Measurements from ENCODE around the gene SLITRK5. TPM values are rescaled to one million over a fixed set of nuclear protein-coding genes. Genes with fewer than 3 reads are reported as not detected.

SLITRK5 gene, protein sequence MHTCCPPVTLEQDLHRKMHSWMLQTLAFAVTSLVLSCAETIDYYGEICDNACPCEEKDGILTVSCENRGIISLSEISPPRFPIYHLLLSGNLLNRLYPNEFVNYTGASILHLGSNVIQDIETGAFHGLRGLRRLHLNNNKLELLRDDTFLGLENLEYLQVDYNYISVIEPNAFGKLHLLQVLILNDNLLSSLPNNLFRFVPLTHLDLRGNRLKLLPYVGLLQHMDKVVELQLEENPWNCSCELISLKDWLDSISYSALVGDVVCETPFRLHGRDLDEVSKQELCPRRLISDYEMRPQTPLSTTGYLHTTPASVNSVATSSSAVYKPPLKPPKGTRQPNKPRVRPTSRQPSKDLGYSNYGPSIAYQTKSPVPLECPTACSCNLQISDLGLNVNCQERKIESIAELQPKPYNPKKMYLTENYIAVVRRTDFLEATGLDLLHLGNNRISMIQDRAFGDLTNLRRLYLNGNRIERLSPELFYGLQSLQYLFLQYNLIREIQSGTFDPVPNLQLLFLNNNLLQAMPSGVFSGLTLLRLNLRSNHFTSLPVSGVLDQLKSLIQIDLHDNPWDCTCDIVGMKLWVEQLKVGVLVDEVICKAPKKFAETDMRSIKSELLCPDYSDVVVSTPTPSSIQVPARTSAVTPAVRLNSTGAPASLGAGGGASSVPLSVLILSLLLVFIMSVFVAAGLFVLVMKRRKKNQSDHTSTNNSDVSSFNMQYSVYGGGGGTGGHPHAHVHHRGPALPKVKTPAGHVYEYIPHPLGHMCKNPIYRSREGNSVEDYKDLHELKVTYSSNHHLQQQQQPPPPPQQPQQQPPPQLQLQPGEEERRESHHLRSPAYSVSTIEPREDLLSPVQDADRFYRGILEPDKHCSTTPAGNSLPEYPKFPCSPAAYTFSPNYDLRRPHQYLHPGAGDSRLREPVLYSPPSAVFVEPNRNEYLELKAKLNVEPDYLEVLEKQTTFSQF
- 0.38 to 0.64 TPM (median 0.62 TPM) in 5 replicates for total RNA-seq (2022; extraction: Qiagen RNA extraction; ENCODE audit: low read depth)

DNA sequence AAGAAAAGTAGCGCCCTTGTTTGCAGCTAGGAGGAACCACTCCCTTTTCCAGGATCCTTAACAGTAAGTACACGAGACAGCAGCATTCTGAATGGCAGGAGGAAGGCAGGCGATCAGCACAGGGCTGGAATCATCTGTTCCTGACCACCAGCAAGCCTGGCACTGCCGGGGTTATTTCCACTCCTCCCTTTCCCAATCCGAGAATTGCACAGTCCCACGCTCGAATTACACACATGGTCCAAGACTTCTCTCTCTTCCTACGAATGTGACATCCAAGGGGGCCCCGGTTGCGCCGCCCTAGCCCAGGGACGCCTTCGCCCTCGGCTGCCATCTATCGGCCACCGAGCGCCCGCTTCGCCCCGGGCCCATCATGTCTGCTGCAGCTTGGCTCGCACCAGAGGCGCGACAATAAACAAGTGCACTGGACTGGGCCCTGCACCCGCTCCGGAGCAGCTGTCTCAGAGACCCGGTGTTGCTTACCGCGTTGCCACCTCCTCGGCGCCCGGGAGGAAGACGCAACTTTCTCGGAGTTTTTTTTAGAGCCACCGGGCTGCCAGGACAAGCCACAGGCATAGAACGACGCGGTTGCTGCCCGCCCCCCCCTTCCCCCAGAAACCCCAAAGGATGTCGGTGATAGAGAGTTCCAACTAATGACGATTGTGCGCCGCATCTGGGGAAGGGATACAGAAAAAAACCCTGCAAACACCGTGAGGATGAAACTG, at the start of gene SLITRK5:
SLITRK5 (plus strand) TSS at position 341 of the 722 bp plus-strand sequence. CDS start 4,018 bp downstream, outside the sequence.

Data from A549 treated with RU486 at 1 μM for 4 hours (cell line).